K562 (cell line): ENCODE measurements around the gene SLC6A20. TPM values are rescaled to one million over a fixed set of nuclear protein-coding genes. Genes with fewer than 3 reads are reported as not detected.

Source experiments
- ARHGAP35 ChIP-seq: fragments of 450-650 bp; IDR thresholded peaks from 2 replicates; pipeline ENCODE4 v1.6.1; 2018; ENCODE audit not compliant: partially characterized antibody
- ARID2 ChIP-seq: fragments of 450-650 bp; IDR thresholded peaks from 2 replicates; pipeline ENCODE4 v1.6.1; 2017; ENCODE audit warnings: antibody characterized with exemption, mild to moderate bottlenecking
- ARNT ChIP-seq, 2 experiments: fragments of 450-650 bp; IDR thresholded peaks; 2 replicates each; pipeline ENCODE4 v1.6.1; 2016; ENCODE audit warnings: mild to moderate bottlenecking in 1 of 2
- CHD2 ChIP-seq: IDR thresholded peaks from 2 replicates; pipeline ENCODE4 v1.6.1; 2011; ENCODE audit warnings: low read depth, low read length
- ETV1 ChIP-seq: fragments of 450-650 bp; conservative IDR thresholded peaks from 2 replicates; pipeline ENCODE4 v1.6.1; 2016; ENCODE audit warnings: missing genetic modification characterization, control low read depth, low read depth, missing compliant biosample characterization
- L3MBTL2 ChIP-seq: fragments of 450-650 bp; IDR thresholded peaks from 2 replicates; pipeline ENCODE4 v1.6.1; 2016; ENCODE audit warnings: mild to moderate bottlenecking, moderate library complexity
- PRPF4 ChIP-seq: fragments of 200-400 bp; formaldehyde crosslinking; IDR thresholded peaks from one replicate; pipeline ENCODE4 v1.6.1; 2017; ENCODE audit warnings: low read length, low read depth, mild to moderate bottlenecking; ENCODE audit not compliant: insufficient read depth, poor library complexity, severe bottlenecking
- SLC30A9 ChIP-seq: fragments of 250-450 bp; sonication (Bioruptor Pico); IDR thresholded peaks from 2 replicates; pipeline ENCODE4 v1.8.0; 2022; ENCODE audit warnings: mild to moderate bottlenecking, moderate library complexity
- SMAD3 ChIP-seq: fragments of 450-650 bp; formaldehyde crosslinking; conservative IDR thresholded peaks from 2 replicates; pipeline ENCODE4 v1.4.0; 2020; ENCODE audit warnings: mild to moderate bottlenecking
- SP2 ChIP-seq: IDR thresholded peaks from 2 replicates; pipeline ENCODE4 v1.6.1; 2011; ENCODE audit warnings: mild to moderate bottlenecking, low read depth, low read length, moderate library complexity; ENCODE audit not compliant: poor library complexity, severe bottlenecking; ENCODE audit errors: extremely low read depth
- TAF15 ChIP-seq: fragments of 200-400 bp; formaldehyde crosslinking; IDR thresholded peaks from 2 replicates; pipeline ENCODE4 v1.6.1; 2017; ENCODE audit warnings: mild to moderate bottlenecking, low read depth, low read length, moderate library complexity
- XRCC3 ChIP-seq: fragments of 450-650 bp; IDR thresholded peaks from 2 replicates; pipeline ENCODE4 v1.6.1; 2017; ENCODE audit warnings: mild to moderate bottlenecking, moderate library complexity
- ZEB2 ChIP-seq: fragments of 450-650 bp; IDR thresholded peaks from 2 replicates; pipeline ENCODE4 v1.6.1; 2016
- ZNF134 ChIP-seq: fragments of 250-450 bp; sonication (Bioruptor Pico); conservative IDR thresholded peaks from 2 replicates; pipeline ENCODE4 v1.4.0; 2020
- ZNF436 ChIP-seq: fragments of 250-450, 450-650 bp; sonication (Bioruptor Pico); formaldehyde crosslinking; IDR thresholded peaks from 2 replicates; pipeline ENCODE4 v1.7.0; 2020; ENCODE audit warnings: mild to moderate bottlenecking
- polyA plus RNA-seq, 8 experiments: library from polyadenylated mRNA; depleted of rRNA in 4 of 8; stranded (reverse) in 5 of 8; unstranded in 3 of 8; fragments of >200 nt; fragmentation: Nextera tagmentation in 2 of 8; fragmentation: Illumina TruSeq in 1 of 8; extraction: Ambion mirVana in 2 of 8; extraction: Trizol in 1 of 8; gene quantifications; 2 replicates each; pipeline versions ENCODE4 v1.2.1 to v1.2.3, GENCODE V29; 2011 to 2014; ENCODE audit warnings: inconsistent platforms in 1 of 8, missing spikeins in 1 of 8
- total RNA-seq, 7 experiments: library from RNA; depleted of rRNA in 6 of 7; stranded (reverse); fragments of >200 nt in 6 of 7; fragmentation: Illumina TruSeq in 2 of 7; extraction: Trizol in 2 of 7; gene quantifications; 2 replicates each; pipeline versions ENCODE4 v1.2.1 to v1.2.3, GENCODE V29; 2011 to 2021; ENCODE audit warnings: low replicate concordance in 1 of 7
- TF ChIP-seq, protein P1 (sequence below): fragments of 150-350 bp; IDR thresholded peaks from 2 replicates; pipeline ENCODE4 v1.6.1; 2014; ENCODE audit warnings: low read depth, mild to moderate bottlenecking, low read length, borderline replicate concordance
- TF ChIP-seq, protein P2 (sequence below): fragments of 250-450 bp; sonication (Bioruptor Pico); IDR thresholded peaks from 2 replicates; pipeline ENCODE4 v1.5.0; 2020; ENCODE audit warnings: mild to moderate bottlenecking

Gene SLC6A20
- total and polyA plus RNA-seq, 9 of the 15 experiments (the other 6 are each of a cell fraction or from before 2014, with no cell fraction given), result not detected

DNA sequence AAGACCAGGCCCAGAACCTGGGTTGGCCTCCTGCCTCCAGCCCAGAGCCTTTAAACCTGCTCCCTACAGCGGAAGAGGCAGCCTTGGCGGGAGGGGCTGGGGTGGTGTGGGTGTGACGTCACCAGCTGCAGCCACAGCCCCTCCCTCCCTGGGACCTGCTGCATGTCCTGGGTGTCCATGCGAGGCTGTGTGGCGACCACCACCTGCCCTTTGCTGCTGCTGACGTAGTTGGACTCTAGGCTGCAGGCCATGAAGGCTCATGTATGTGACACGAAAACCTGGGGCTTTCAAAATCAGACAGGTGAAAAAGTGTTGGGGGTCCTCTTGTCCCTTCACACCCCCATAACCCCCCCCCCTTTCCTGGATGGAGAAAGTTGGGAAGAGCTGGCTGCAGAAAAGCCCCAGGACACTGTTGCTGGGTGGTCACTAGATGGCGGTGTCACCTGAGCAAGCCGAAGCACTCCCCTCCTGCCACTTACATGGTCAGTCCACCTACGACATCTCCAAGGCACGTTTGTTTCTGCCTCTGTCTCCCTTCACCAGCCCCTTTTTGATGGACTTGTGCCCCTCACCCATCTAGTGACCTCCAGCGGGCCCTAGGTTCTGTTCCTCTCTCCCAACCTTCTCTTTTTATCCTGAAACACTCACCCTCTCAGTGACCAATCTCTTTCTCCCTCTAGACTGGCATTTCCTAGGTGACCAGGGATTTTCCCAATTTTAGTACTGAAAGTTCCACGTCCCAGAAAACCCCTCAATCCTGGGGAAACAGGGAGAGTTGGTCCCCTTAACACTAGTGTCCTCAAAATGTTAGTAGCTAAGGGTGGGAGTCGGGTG lies 35.2 kb downstream of the SLC6A20 start (continued):
- TF ChIP-seq L3MBTL2, result peak; percentile 50; the same call in 1 of the 2 replicates
- TF ChIP-seq CHD2, result no peak
- TF ChIP-seq PRPF4, result no peak
- no peak for TF ChIP-seq TAF15
- TF ChIP-seq, protein P1, sequence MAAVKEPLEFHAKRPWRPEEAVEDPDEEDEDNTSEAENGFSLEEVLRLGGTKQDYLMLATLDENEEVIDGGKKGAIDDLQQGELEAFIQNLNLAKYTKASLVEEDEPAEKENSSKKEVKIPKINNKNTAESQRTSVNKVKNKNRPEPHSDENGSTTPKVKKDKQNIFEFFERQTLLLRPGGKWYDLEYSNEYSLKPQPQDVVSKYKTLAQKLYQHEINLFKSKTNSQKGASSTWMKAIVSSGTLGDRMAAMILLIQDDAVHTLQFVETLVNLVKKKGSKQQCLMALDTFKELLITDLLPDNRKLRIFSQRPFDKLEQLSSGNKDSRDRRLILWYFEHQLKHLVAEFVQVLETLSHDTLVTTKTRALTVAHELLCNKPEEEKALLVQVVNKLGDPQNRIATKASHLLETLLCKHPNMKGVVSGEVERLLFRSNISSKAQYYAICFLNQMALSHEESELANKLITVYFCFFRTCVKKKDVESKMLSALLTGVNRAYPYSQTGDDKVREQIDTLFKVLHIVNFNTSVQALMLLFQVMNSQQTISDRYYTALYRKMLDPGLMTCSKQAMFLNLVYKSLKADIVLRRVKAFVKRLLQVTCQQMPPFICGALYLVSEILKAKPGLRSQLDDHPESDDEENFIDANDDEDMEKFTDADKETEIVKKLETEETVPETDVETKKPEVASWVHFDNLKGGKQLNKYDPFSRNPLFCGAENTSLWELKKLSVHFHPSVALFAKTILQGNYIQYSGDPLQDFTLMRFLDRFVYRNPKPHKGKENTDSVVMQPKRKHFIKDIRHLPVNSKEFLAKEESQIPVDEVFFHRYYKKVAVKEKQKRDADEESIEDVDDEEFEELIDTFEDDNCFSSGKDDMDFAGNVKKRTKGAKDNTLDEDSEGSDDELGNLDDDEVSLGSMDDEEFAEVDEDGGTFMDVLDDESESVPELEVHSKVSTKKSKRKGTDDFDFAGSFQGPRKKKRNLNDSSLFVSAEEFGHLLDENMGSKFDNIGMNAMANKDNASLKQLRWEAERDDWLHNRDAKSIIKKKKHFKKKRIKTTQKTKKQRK, result no peak
- no peak for TF ChIP-seq ZNF436 (CRISPR knock-in tag)
- TF ChIP-seq SLC30A9 (CRISPR knock-in tag), result no peak
- no peak for TF ChIP-seq ETV1 (tag)
- TF ChIP-seq SP2, result no peak
- TF ChIP-seq ZEB2, result no peak
- TF ChIP-seq ARHGAP35, result no peak
- TF ChIP-seq SMAD3 (CRISPR knock-in tag), result no peak
- TF ChIP-seq, protein P2, sequence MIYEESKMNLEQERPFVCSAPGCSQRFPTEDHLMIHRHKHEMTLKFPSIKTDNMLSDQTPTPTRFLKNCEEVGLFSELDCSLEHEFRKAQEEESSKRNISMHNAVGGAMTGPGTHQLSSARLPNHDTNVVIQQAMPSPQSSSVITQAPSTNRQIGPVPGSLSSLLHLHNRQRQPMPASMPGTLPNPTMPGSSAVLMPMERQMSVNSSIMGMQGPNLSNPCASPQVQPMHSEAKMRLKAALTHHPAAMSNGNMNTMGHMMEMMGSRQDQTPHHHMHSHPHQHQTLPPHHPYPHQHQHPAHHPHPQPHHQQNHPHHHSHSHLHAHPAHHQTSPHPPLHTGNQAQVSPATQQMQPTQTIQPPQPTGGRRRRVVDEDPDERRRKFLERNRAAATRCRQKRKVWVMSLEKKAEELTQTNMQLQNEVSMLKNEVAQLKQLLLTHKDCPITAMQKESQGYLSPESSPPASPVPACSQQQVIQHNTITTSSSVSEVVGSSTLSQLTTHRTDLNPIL (CRISPR knock-in tag), result no peak
- TF ChIP-seq XRCC3, result no peak
- no peak for TF ChIP-seq ARNT (IDR thresholded peaks at IDR 0.05)
- TF ChIP-seq ZNF134 (CRISPR knock-in tag), result no peak
- TF ChIP-seq ARID2, result peak; percentile 51; the same call in 1 of the 2 replicates
